Measurements from ENCODE around the gene ASTN1.

Gene ASTN1

DNA sequence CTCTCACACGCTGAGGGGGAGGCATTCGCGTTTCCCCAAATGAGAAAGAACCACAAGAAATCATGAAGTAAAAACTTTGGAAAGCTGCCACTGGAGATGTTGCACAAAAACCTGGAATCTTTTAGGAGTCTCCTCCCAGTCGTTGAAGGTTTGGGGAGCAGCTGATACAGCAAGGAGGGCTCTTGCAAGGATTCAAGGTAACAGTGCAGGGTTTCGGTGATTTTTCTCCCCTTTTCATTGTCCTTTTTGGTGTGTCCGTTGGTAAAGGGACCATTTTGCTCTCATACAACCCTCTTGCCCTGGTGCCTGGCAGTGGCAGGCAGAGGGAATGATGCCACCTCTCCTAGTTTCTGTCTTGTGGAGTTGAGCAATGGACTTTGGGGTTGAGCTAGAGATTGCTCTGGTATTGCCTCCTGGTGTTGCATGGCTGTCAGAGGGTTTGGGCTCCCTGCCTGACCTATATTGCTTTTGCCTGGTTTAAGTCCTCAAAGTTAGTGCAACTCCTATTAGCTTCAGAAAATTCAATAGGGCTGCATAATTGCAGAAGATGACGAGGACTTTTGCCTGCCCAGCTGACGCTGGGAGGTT lies 7.1 kb upstream of the ASTN1 start:
- CTCF ChIA-PET = interaction anchor here (1.2 to 3.8 kb wide), 2 partner anchors 10 kb away, joined by 3 to 30 read pairs; no protein-coding TSS in a partner anchor
- no peak overlapping the region; the same call in 1 of the 2 replicates for H3K4me3 ChIP-seq (ENCODE audit: low read depth, low read length)

DNA sequence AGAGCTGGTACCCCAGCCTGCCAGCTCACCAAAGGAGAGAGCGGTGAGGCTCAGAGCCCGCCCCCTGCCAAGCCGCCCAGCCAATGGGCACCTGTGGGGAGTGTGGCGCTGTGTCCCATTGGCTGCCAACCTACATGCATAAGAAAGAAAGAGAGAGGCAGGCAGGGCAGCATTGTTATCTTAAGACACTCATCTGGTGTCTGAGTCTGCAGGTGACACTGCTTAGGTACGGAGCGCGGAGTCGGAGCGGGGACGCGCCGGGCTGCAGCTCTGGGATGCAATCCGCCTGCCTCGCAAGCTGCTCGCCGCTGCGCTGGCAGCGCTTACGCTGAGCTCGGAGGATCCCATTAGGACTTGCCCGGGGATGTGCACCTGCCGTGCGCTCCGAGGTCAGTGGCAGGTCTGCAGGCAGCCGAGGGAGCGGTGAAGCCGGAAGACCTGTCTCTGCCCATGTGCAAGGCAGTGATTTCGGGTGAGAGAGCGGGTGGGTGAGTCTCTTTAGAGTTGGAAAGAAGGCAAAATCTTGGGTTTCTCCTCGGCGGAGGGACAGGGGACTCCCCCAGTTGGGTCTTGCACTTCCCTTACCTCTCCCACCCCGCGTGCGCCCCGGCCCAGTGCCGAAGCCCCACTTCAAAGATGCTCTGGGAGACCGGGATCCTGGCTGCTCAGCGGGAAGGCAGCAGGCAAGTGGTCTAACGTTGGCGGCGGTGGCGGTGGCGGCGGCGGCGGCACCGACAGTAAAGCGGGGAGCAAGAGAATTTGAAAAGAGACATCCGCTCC lies 6.4 kb upstream of the ASTN1 start, which contains the start of gene BRINP2:
Gene BRINP2 (plus strand): TSS at position 203 of the 780 bp plus-strand sequence. CDS start 58,919 bp downstream, outside the sequence.
- Histone ChIP-seq H3K27ac (ENCODE audit: extremely low read depth, low read depth, low read length) (no peak within 1 kb of the TSS), H3K4me3 (ENCODE audit: low read depth, low read length) (peak within 1 kb of the TSS; percentile 46), H3K9me3 (ENCODE audit: control insufficient read depth, insufficient read depth, low read depth, low read length) (no peaks in the 10 kb centered on the region), H3K4me1 (ENCODE audit: control insufficient read depth, insufficient read depth, low read length) (peaks cover 4% of the 10 kb centered on the region), H3K36me3 (ENCODE audit: control insufficient read depth in 2 of 2, insufficient read depth in 1 of 2, low read length in 2 of 2) (no peaks in the 10 kb centered on the region)
- POLR2A ChIA-PET = interaction anchor here (0.7 to 1.2 kb wide), 2 partner anchors 11 to 30 kb away, joined by 3 to 10 read pairs; no protein-coding TSS in a partner anchor
- CTCF ChIA-PET = interaction anchor here (0.7 to 3.8 kb wide), 3 partner anchors 10 to 268 kb away, joined by 3 to 30 read pairs (median 6); no protein-coding TSS in a partner anchor
- TF ChIP-seq ZNF600 (tag by site-specific recombination; IDR thresholded peaks at IDR 0.05) (peak; percentile 86), ZNF155 (tag by site-specific recombination; IDR thresholded peaks at IDR 0.05) (no peak), TRIM28 (IDR thresholded peaks at IDR 0.05; ENCODE audit: borderline replicate concordance, low read length) (0 out of 2 replicates have a peak, but pooled peaks have one; percentile 12), ZBTB20 (tag by site-specific recombination; IDR thresholded peaks at IDR 0.05) (peak; percentile 98), ZIC2 (tag by site-specific recombination; IDR thresholded peaks at IDR 0.05) (peak; percentile 38; the same call in 1 of the 2 replicates), YY1 (tag by site-specific recombination; IDR thresholded peaks at IDR 0.05) (no peak), ZNF501 (tag by site-specific recombination; IDR thresholded peaks at IDR 0.05) (0 out of 2 replicates have a peak, but pooled peaks have one; percentile 28), ZNF335 (tag by site-specific recombination; conservative IDR thresholded peaks at IDR 0.05) (peak; percentile 72), ZNF624 (tag by site-specific recombination; IDR thresholded peaks at IDR 0.05) (no peak), ZNF585B (tag by site-specific recombination; IDR thresholded peaks at IDR 0.05) (no peak), ZNF239 (tag by site-specific recombination; IDR thresholded peaks at IDR 0.05) (no peak), ZNF366 (tag by site-specific recombination; conservative IDR thresholded peaks at IDR 0.05) (peak; percentile 61; the same call in 1 of the 2 replicates), SP2 (tag by site-specific recombination; IDR thresholded peaks at IDR 0.05) (peak; percentile 79), ZNF274 (IDR thresholded peaks at IDR 0.05; ENCODE audit: low read length) (no peak), ZNF274 (tag by site-specific recombination; IDR thresholded peaks at IDR 0.05; ENCODE audit: borderline replicate concordance) (no peak), GLIS2 (tag by site-specific recombination; IDR thresholded peaks at IDR 0.05) (peak; percentile 45; the same call in 1 of the 2 replicates), ZNF558 (tag by site-specific recombination; IDR thresholded peaks at IDR 0.05) (no peak), ZEB2 (tag by site-specific recombination; IDR thresholded peaks at IDR 0.05) (peak; percentile 51), ZBTB17 (tag by site-specific recombination; IDR thresholded peaks at IDR 0.05) (peak; percentile 94), ZNF174 (tag by site-specific recombination; IDR thresholded peaks at IDR 0.05) (no peak)
- TF ChIP-seq, protein P1, sequence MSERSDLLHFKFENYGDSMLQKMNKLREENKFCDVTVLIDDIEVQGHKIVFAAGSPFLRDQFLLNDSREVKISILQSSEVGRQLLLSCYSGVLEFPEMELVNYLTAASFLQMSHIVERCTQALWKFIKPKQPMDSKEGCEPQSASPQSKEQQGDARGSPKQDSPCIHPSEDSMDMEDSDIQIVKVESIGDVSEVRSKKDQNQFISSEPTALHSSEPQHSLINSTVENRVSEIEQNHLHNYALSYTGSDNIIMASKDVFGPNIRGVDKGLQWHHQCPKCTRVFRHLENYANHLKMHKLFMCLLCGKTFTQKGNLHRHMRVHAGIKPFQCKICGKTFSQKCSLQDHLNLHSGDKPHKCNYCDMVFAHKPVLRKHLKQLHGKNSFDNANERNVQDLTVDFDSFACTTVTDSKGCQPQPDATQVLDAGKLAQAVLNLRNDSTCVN (tag by site-specific recombination; optimal IDR thresholded peaks at IDR 0.05) = peak; percentile 64
- TF ChIP-seq, protein P2, sequence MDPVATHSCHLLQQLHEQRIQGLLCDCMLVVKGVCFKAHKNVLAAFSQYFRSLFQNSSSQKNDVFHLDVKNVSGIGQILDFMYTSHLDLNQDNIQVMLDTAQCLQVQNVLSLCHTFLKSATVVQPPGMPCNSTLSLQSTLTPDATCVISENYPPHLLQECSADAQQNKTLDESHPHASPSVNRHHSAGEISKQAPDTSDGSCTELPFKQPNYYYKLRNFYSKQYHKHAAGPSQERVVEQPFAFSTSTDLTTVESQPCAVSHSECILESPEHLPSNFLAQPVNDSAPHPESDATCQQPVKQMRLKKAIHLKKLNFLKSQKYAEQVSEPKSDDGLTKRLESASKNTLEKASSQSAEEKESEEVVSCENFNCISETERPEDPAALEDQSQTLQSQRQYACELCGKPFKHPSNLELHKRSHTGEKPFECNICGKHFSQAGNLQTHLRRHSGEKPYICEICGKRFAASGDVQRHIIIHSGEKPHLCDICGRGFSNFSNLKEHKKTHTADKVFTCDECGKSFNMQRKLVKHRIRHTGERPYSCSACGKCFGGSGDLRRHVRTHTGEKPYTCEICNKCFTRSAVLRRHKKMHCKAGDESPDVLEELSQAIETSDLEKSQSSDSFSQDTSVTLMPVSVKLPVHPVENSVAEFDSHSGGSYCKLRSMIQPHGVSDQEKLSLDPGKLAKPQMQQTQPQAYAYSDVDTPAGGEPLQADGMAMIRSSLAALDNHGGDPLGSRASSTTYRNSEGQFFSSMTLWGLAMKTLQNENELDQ (tag by site-specific recombination; IDR thresholded peaks at IDR 0.05; ENCODE audit: low read depth) = no peak
- TF ChIP-seq, protein P3, sequence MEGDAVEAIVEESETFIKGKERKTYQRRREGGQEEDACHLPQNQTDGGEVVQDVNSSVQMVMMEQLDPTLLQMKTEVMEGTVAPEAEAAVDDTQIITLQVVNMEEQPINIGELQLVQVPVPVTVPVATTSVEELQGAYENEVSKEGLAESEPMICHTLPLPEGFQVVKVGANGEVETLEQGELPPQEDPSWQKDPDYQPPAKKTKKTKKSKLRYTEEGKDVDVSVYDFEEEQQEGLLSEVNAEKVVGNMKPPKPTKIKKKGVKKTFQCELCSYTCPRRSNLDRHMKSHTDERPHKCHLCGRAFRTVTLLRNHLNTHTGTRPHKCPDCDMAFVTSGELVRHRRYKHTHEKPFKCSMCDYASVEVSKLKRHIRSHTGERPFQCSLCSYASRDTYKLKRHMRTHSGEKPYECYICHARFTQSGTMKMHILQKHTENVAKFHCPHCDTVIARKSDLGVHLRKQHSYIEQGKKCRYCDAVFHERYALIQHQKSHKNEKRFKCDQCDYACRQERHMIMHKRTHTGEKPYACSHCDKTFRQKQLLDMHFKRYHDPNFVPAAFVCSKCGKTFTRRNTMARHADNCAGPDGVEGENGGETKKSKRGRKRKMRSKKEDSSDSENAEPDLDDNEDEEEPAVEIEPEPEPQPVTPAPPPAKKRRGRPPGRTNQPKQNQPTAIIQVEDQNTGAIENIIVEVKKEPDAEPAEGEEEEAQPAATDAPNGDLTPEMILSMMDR (tag by site-specific recombination; IDR thresholded peaks at IDR 0.05) = no peak
- TF ChIP-seq, protein P4, sequence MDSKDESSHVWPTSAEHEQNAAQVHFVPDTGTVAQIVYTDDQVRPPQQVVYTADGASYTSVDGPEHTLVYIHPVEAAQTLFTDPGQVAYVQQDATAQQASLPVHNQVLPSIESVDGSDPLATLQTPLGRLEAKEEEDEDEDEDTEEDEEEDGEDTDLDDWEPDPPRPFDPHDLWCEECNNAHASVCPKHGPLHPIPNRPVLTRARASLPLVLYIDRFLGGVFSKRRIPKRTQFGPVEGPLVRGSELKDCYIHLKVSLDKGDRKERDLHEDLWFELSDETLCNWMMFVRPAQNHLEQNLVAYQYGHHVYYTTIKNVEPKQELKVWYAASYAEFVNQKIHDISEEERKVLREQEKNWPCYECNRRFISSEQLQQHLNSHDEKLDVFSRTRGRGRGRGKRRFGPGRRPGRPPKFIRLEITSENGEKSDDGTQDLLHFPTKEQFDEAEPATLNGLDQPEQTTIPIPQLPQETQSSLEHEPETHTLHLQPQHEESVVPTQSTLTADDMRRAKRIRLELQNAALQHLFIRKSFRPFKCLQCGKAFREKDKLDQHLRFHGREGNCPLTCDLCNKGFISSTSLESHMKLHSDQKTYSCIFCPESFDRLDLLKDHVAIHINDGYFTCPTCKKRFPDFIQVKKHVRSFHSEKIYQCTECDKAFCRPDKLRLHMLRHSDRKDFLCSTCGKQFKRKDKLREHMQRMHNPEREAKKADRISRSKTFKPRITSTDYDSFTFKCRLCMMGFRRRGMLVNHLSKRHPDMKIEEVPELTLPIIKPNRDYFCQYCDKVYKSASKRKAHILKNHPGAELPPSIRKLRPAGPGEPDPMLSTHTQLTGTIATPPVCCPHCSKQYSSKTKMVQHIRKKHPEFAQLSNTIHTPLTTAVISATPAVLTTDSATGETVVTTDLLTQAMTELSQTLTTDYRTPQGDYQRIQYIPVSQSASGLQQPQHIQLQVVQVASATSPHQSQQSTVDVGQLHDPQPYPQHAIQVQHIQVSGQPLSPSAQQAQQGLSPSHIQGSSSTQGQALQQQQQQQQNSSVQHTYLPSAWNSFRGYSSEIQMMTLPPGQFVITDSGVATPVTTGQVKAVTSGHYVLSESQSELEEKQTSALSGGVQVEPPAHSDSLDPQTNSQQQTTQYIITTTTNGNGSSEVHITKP (tag by site-specific recombination; IDR thresholded peaks at IDR 0.05) = peak; percentile 93

More for the DNA sequence above, 7.1 kb upstream of the ASTN1 start:
- Histone ChIP-seq H3K27ac (ENCODE audit: extremely low read depth, low read depth, low read length) (no peak overlapping the region), H3K9me3 (ENCODE audit: control insufficient read depth, insufficient read depth, low read depth, low read length) (no peaks in the 10 kb centered on the region), H3K36me3 (ENCODE audit: control insufficient read depth in 2 of 2, insufficient read depth in 1 of 2, low read length in 2 of 2) (no peaks in the 10 kb centered on the region), H3K4me1 (ENCODE audit: control insufficient read depth, insufficient read depth, low read length) (peaks cover 4% of the 10 kb centered on the region)
- 0 out of 2 replicates have a peak, but pooled peaks have one; percentile 29 for TF ChIP-seq ZNF335 (tag by site-specific recombination; conservative IDR thresholded peaks at IDR 0.05)
- TF ChIP-seq ZNF112 (tag by site-specific recombination; IDR thresholded peaks at IDR 0.05) = no peak
- no peak for TF ChIP-seq ZNF76 (tag by site-specific recombination; IDR thresholded peaks at IDR 0.05; ENCODE audit: borderline replicate concordance, low read depth)
- POLR2A ChIA-PET = no interaction called here
